ENCODE measurements around the gene TPI1. TPM values are rescaled to one million over a fixed set of nuclear protein-coding genes. Genes with fewer than 3 reads are reported as not detected.
A peak's percentile ranks its signal among the peaks of the same experiment; 100 is the strongest.

Gene TPI1
- polyA plus RNA-seq (2014; cell fraction: cytosol; rRNA removed): 2,395 and 2,806 TPM in 2 replicates
- 1,106 and 1,586 TPM in 2 replicates for polyA plus RNA-seq (2014; cell fraction: nucleus; rRNA removed)

DNA sequence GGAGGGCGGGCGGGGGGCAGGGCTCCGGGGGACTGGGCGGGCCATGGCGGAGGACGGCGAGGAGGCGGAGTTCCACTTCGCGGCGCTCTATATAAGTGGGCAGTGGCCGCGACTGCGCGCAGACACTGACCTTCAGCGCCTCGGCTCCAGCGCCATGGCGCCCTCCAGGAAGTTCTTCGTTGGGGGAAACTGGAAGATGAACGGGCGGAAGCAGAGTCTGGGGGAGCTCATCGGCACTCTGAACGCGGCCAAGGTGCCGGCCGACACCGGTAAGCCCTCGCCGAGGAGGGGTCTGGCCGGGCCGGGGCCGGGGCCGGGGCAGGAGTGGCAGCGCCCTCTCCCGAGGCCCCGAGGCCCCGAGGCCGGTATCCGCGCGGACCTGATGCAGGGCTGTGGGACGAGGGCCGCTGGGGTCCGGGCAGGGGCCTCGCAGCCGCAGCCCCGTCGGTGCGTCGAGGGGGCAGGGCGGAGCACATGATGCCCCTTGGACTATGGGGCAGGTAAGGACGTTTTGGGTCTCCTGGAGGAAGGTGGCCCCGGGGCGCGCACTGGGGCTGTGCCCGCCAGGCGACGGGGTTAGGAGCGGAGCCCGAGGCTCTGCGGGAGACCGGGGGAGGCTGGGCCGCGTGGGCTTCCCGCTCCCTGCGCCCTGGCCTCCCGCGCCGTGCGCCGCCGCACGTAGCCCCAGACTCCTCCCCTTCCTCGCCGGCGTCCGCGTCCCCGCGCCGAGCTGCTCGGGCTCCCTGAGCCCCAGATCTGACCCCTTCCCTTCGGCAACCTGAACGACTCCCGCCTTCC, at the start of gene TPI1:
TPI1 (plus strand) TSS at position 119 of the 798 bp plus-strand sequence; CDS start at position 155, 36 bp downstream.
- peak; percentile 77 for DNase-seq (ENCODE audit: low spot score)

DNA sequence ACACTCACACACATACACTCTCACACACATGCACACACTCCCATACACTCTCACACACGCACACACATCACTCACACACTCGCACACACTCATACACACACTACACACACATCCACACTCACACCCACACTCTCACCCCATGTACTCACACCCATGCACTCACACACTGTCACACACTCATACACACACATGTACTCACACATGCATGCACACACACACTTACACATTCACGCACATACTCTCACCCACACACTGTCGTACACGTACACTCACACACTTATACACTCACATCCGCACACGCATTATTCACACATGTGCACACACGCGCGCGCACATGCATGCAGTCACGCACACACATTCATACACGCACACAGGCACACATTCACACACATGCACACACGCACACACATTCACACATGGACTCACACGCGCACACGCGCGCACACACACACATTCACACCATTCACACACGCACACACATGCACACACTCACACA, 49.6 kb upstream of the TPI1 start:
- DNase-seq (ENCODE audit: low spot score): no peak

DNA sequence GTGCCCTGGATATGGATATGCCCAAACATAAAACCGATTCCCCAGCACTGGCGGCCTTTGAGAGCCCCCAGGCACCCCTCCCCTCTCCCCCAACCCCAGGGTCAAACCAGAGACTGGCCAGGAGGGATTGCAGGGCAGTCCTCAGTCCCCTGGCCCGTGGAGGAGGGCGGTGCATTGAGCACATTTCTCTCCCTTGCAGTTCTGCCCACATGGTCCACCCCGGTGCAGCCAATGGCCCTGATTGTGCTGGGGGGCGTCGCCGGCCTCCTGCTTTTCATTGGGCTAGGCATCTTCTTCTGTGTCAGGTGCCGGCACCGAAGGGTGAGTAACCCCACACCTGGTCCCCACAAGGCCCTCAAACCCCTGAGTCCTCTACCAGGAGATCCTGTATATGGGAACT, 49.1 kb upstream of the TPI1 start:
- DNase-seq (ENCODE audit: low spot score): peak; percentile 81

DNA sequence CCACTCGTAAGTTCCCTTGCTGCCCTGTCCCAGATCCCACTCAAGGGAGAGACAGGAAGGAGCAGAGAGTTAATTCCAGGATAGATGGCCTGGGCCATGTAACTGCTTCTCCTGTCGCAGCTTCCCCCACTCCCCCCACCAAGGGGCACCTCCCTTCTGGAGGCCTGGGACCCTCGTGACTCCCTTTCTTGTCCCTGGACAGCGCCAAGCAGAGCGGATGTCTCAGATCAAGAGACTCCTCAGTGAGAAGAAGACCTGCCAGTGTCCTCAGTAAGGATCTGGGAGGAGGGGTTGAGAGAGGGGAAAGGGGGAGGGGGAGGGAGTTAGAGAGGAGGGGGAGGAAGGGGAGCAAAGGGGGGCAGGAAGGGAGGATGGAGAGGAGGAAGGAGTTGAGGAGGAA, 48.7 kb upstream of the TPI1 start:
- DNase-seq (ENCODE audit: low spot score): peak; percentile 64

DNA sequence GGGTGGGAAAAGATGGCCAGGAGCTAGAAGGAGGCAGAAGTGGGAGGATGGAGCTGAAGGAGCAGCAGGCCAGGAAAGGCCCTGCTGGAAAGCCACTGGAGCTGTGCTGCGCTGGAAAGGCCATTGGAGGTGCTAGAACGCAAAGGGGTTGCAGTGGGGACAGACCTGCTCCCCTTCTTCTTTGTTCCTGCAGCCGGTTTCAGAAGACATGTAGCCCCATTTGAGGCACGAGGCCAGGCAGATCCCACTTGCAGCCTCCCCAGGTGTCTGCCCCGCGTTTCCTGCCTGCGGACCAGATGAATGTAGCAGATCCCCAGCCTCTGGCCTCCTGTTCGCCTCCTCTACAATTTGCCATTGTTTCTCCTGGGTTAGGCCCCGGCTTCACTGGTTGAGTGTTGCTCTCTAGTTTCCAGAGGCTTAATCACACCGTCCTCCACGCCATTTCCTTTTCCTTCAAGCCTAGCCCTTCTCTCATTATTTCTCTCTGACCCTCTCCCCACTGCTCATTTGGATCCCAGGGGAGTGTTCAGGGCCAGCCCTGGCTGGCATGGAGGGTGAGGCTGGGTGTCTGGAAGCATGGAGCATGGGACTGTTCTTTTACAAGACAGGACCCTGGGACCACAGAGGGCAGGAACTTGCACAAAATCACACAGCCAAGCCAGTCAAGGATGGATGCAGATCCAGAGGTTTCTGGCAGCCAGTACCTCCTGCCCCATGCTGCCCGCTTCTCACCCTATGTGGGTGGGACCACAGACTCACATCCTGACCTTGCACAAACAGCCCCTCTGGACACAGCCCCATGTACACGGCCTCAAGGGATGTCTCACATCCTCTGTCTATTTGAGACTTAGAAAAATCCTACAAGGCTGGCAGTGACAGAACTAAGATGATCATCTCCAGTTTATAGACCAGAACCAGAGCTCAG, 48.0 kb upstream of the TPI1 start:
- peak; percentile 70 for DNase-seq (ENCODE audit: low spot score)

DNA sequence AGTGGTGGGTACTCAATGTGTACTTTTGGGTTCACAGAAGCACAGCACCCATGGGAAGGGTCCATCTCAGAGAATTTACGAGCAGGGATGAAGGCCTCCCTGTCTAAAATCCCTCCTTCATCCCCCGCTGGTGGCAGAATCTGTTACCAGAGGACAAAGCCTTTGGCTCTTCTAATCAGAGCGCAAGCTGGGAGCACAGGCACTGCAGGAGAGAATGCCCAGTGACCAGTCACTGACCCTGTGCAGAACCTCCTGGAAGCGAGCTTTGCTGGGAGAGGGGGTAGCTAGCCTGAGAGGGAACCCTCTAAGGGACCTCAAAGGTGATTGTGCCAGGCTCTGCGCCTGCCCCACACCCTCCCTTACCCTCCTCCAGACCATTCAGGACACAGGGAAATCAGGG, 47.2 kb upstream of the TPI1 start:
- no peak for DNase-seq (ENCODE audit: low spot score)

DNA sequence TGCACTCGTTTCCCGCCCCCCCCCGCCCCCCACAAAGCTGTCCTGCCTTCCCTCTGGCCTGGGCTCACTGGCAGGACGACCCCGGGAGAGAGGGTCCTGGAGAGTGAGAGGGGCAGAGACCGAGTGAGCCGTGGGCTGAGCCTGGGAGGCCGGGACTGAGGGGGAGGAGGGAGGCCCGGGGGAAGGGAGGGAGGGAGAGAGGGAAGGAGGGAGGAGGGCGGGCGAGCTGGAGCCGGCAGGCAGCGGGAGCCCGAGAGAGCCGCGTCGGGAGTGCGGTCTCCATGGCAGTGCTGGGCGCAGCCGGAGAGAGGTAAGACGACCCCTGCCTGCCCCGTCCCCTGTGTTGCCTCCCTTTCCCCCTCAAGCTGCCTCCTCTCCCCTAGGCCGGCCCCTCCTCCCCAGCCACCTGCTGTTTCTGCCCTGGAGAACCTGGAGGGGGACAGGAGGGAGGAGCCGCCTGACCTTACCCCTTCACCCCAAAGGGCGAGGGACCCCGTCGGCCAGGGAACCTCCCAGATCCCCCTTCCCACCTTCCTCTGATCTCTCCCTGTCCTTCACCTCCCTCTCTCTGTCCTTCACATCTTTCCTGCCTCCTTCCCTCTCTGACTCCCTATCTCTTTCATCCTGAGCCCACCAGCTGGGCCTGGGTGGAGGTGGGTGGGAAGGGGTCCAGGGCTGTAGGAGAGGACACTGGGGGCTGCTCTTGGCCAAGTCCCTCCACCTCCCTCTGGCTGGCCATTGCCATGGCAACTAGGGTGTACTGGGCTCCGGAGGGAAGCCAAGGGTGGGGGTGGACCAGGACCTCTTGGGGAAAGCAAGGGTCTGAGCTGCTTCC, 45.5 kb upstream of the TPI1 start, which contains the start of gene GPR162:
GPR162 (plus strand) TSS at position 231 of the 835 bp plus-strand sequence. CDS start 2,078 bp downstream, outside the sequence.
- DNase-seq (ENCODE audit: low spot score): peak; percentile 83

DNA sequence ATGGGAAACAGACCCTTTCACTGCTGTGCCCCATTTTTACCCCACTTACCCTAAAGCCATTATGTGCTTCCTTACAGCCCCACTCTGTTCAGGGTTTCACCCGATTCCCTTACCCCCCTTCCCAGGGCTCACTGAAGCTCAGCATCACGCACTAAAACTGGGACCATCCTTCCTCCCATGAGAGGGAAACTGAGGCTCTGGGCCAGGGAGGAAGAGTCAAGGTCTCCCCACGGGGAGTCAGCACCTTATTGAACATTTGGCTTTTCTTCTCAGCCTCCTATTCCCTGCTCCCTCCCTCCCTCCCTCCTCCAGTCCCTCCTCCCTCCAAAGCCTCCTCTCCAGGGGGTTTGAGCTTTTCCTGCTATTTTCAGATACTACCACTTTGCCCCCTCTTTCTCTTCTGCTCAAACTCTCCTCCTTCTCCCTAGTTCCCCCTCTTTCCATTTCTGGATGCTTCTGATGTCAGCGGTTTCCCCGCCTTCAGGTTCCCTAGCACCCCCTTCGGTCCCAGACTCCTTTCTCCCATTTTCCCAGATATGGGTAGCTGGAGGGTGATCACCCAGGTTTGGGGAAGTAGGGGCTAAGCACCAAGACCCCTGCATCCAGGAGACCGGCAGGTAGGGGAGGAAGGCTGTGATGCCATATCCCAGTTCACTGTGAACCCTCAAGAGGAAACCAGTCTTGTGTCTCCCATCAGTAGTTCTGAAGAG, 44.8 kb upstream of the TPI1 start:
- no peak for DNase-seq (ENCODE audit: low spot score)

DNA sequence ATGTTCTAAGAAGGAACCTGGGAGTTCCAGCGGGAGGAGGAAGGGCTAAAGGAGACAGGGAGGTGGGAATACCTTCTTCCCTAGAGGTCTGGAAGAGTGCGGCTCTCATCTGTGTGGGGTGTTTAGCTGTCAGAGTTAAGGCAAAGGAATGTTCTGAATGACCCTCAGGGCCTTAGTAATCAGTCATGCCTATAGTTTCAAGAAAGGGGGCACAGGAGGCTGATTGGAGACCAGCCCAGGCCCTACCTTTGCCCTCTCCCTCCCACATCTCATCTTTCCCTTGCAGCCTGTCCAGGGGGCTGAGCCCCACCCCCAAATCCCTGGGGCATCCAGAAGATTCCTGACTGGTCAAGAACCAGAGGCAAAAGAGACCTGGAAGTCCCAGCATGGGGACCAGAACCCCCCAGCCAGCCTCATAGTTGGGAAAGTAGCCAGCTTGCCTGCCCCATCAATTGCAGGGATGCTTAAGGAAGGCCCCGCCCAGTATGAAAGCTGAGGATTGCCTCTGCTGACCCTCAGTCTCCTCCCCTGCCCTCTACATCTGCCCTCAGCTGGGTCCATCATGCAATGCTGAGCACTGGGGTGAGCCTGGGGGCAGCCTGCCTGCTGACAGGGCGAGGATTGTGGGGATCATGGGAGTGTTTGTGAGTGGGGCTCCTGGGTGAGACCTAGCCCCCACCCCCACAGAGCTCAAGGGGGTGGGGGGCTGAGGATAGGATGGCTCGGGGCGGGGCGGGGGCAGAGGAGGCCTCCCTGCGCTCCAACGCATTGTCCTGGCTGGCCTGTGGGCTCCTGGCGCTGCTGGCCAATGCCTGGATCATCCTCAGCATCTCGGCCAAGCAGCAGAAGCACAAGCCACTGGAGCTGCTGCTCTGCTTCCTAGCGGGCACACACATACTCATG, 43.9 kb upstream of the TPI1 start:
- DNase-seq (ENCODE audit: low spot score): no peak

DNA sequence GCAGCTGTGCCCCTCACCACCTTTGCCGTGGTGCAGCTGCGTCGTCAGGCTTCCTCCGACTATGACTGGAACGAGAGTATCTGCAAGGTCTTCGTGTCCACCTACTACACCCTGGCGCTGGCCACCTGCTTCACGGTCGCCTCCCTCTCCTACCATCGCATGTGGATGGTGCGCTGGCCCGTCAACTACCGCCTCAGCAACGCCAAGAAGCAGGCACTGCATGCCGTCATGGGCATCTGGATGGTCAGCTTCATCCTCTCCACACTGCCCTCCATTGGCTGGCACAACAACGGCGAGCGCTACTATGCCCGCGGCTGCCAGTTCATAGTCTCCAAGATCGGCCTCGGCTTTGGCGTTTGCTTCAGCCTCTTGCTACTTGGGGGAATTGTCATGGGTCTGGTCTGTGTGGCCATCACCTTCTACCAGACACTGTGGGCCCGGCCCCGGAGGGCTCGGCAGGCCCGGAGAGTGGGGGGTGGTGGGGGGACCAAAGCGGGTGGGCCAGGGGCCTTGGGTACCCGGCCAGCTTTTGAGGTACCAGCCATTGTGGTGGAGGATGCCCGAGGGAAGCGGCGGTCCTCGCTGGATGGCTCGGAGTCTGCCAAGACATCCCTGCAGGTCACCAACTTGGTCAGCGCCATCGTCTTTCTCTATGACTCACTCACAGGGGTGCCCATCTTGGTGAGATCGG, 43.1 kb upstream of the TPI1 start:
- DNase-seq (ENCODE audit: low spot score): no peak

DNA sequence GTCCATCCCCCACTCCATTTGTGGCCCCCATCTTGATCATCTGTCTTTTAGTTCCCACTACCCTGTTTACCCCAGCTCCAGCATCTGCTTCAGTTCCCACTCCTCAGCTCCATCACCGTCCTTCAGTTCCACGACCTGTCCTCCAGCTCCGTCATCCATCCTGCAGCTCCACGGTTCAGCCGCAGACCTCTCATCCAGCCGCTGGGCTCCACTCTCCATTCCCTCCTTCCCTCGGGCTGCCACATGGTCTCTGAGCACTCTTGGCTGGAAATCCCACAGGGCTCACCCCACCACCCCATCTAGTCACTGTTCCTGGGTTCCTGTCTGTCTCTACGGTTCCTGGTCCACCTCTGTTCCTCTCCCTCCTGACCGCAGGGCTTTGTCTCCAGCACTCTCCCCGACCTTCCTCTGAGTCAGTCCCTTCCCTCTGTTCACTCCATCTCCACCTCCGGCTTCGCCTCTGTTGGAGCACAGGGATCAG, 42.4 kb upstream of the TPI1 start:
- no peak for DNase-seq (ENCODE audit: low spot score)

DNA sequence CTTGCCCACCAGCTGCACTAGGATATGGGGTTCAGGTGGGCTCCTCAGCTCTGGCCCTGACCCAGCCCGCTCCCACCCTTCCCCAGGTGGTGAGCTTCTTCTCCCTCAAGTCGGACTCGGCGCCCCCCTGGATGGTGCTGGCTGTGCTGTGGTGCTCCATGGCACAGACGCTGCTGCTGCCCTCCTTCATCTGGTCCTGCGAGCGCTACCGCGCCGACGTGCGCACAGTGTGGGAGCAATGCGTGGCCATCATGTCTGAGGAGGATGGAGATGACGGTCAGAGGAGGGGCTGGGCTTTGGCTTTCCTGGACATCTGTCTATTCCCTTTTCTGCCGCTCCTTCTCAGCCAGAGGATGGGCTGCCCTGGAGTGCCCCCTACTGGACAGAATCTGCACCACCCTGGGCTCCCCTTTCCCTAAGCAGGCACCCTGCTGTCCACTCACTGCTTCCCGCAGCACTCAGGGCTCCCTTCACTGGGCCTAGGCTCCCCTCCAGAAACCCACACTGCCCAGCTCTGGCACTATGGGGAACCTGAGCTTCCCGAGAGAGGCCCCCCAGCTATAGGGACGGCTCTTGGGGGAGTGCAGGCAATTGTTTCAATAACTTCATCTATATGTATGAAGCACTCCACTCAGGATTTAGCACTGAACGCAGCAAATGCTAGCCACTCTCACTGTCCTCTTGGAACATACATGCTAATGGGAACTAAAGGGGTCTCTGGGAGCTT, 41.8 kb upstream of the TPI1 start:
- peak; percentile 92 for DNase-seq (ENCODE audit: low spot score)

DNA sequence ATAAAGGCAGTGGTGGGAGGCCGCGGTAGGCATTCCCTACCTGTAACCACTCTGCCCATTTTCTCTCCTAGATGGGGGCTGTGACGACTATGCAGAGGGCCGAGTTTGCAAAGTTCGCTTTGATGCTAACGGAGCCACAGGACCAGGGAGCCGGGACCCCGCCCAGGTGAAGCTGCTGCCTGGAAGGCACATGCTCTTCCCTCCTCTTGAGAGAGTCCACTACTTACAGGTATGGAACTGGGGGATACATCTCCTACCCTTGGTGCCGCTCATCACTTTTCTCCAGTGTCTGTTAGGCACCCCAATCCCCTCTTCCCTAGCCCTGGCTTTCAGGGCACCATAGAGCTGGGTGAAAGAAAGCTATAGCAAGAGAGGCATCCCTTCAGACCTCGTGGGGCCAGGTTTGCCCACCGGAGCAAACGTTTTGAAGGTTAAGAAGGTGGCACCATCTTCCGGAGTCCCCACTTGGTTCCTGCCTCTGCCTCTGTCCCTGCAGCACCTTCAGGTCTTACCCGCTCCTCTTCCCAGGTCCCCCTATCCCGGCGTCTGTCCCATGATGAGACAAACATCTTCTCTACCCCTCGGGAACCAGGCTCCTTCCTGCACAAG, 41.1 kb upstream of the TPI1 start:
- no peak for DNase-seq (ENCODE audit: low spot score)

DNA sequence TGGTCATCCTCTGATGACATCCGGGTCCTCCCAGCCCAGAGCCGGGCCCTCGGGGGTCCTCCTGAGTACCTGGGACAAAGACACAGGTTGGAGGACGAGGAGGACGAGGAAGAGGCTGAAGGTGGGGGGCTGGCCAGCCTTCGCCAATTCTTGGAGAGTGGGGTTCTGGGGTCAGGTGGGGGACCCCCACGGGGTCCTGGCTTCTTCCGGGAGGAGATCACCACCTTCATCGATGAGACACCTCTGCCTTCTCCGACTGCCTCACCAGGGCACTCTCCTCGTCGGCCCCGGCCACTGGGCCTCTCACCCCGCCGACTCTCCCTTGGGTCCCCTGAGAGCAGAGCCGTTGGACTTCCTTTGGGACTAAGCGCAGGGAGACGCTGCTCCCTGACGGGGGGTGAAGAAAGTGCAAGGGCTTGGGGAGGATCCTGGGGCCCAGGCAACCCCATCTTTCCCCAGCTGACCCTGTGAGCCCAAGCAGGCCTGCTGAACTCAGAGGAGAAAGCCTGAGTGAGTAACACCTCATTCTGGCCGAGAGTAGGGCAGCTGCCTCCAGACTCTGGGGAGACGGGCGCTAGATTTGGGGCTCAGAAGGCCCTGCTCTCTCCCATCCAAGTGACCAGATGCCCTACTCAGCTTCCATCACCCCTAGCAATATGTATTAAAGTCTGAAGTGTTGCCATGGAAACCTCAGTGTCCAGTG, 40.4 kb upstream of the TPI1 start:
- DNase-seq (ENCODE audit: low spot score): peak; percentile 45

DNA sequence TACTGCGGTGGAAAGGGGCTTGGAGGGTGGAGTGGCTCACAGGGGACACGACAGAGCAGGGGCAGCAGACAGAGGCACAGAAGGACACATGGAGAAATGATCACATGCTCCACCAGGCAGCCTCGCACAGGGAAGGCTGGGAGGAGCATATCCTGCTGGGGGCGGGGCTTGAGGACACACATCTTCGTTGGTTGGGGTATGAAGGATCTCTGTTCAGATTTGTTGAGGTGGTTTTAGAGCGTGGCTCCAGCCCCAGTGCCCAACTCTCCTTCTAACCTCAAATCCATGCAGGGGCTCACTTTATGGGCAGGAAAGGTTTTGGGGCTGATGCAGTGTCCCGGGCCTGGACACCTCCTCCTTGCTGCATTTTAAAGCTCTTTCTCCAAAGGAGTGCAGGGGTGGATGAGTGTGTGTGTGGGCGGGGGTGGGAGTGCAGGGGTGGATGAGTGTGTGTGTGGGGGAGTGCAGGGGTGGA, 39.9 kb upstream of the TPI1 start:
- peak; percentile 96 for DNase-seq (ENCODE audit: low spot score)

DNA sequence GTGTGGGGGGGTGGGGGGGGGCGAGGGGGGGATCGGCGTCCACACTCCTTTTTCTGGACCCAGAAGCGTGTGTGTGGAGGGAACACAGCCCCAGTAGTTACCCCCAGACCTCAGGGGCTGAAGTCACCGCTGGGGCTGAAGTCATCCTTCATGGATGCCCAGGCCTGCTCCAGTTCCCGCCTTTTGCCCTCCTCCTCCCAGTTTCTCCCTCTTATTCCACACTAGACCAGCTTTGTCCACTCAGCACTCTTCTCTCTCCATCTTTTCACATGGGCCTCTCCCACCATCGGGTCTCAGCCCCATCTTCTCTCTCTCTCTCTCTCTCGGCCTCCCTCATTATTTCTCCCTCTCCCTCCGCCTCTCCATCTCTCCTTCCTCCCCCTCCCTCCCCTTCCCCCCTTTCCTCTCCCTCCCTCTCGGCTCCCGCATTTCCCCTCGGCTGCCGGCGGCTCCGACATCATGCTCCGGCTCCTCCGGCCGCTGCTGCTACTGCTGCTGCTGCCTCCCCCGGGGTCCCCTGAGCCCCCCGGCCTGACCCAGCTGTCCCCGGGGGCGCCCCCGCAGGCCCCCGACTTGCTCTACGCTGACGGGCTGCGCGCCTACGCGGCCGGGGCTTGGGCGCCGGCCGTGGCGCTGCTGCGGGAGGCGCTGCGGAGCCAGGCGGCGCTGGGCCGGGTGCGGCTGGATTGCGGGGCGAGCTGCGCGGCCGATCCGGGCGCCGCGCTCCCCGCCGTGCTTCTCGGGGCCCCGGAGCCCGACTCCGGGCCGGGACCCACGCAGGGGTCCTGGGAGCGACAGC, 39.1 kb upstream of the TPI1 start, which contains the start of gene P3H3:
P3H3 (plus strand) TSS at position 426 of the 799 bp plus-strand sequence; CDS start at position 460, 34 bp downstream.
- peak; percentile 81 for DNase-seq (ENCODE audit: low spot score)
